Muscle layer of colon (tissue), 2 donors: ENCODE results near the gene GPN2.

ENCODE experiments used
- H3K27ac ChIP-seq: one replicate; pipeline ENCODE4 v1.7.0; 2013; ENCODE audit warnings: low read depth, mild to moderate bottlenecking, low read length, moderate library complexity
- H3K27me3 ChIP-seq, 2 donors: one replicate each; pipeline ENCODE4 v1.7.0; 2013; ENCODE audit warnings: low read length in 2 of 2, mild to moderate bottlenecking in 2 of 2; ENCODE audit not compliant: insufficient read depth in 2 of 2, control insufficient read depth in 1 of 2
- H3K36me3 ChIP-seq: one replicate; pipeline ENCODE4 v1.7.0; 2013; ENCODE audit warnings: mild to moderate bottlenecking, low read length; ENCODE audit not compliant: insufficient read depth
- H3K4me1 ChIP-seq: one replicate; pipeline ENCODE4 v1.7.0; 2013; ENCODE audit warnings: mild to moderate bottlenecking, low read length; ENCODE audit not compliant: insufficient read depth
- H3K4me3 ChIP-seq, 2 donors: one replicate each; pipeline ENCODE4 v1.7.0; 2013; ENCODE audit warnings: low read length in 2 of 2, low read depth in 1 of 2, mild to moderate bottlenecking in 1 of 2, moderate library complexity in 1 of 2
- H3K9ac ChIP-seq: one replicate; pipeline ENCODE4 v1.7.0; 2013; ENCODE audit warnings: low read length
- H3K9me3 ChIP-seq: one replicate; pipeline ENCODE4 v1.7.0; 2013; ENCODE audit warnings: mild to moderate bottlenecking, low read length
- donor health status: abdominal sarcoma.
- donor health status: Adenocarcinoma of cecum.

GPN2 gene

GRCh38 chr1:26889551-26890466, at the start of gene GPN2:
GPN2 (minus strand) TSS chr1:26890283; CDS start chr1:26890096, 187 bp downstream.
- Histone ChIP-seq H3K9me3 (no peaks in the 10 kb centered on the region), H3K27ac (peak within 1 kb of the TSS; percentile 97), H3K36me3 (peaks cover 59% of the 10 kb centered on the region), H3K9ac (peak within 1 kb of the TSS; percentile 83), H3K27me3 (no peaks in the 10 kb centered on the region), H3K4me1 (peaks cover 22% of the 10 kb centered on the region), H3K4me3 (peak within 1 kb of the TSS; percentile 95 to 96)

- H3K9me3 ChIP-seq = no peaks in the 10 kb centered on the region
- no peaks in the 10 kb centered on the region for H3K27me3 ChIP-seq
- H3K27ac ChIP-seq = no peak overlapping the region
- no peak overlapping the region for H3K9ac ChIP-seq
- H3K36me3 ChIP-seq = peaks cover 33% of the 10 kb centered on the region
- no peak overlapping the region for H3K4me3 ChIP-seq
- no peaks in the 10 kb centered on the region for H3K4me1 ChIP-seq
Observed at GRCh38 chr1:26938659-26939025, 48.6 kb upstream of the GPN2 start.

- Histone ChIP-seq H3K36me3 (peaks cover 28% of the 10 kb centered on the region), H3K27ac (no peak overlapping the region), H3K9ac (no peak overlapping the region), H3K27me3 (no peaks in the 10 kb centered on the region), H3K4me1 (no peaks in the 10 kb centered on the region), H3K4me3 (no peak overlapping the region), H3K9me3 (no peaks in the 10 kb centered on the region)
Observed at GRCh38 chr1:26938004-26938658, 48.0 kb upstream of the GPN2 start.

GRCh38 chr1:26936823-26937222, 46.7 kb upstream of the GPN2 start:
- no peak overlapping the region for H3K27ac ChIP-seq
- H3K9ac ChIP-seq = no peak overlapping the region
- no peak overlapping the region for H3K4me3 ChIP-seq
- H3K27me3 ChIP-seq = no peaks in the 10 kb centered on the region
- H3K36me3 ChIP-seq = peaks cover 16% of the 10 kb centered on the region
- H3K9me3 ChIP-seq = no peaks in the 10 kb centered on the region
- H3K4me1 ChIP-seq = no peaks in the 10 kb centered on the region

GRCh38 chr1:26932531-26932930, 42.4 kb upstream of the GPN2 start:
- Histone ChIP-seq H3K27ac (no peak overlapping the region), H3K36me3 (peaks cover 19% of the 10 kb centered on the region), H3K9me3 (no peaks in the 10 kb centered on the region), H3K4me3 (no peak overlapping the region), H3K9ac (no peak overlapping the region), H3K27me3 (no peaks in the 10 kb centered on the region), H3K4me1 (no peaks in the 10 kb centered on the region)

- H3K36me3 ChIP-seq = peaks cover 27% of the 10 kb centered on the region
- no peak overlapping the region for H3K27ac ChIP-seq
- no peaks in the 10 kb centered on the region for H3K27me3 ChIP-seq
- H3K9me3 ChIP-seq = no peaks in the 10 kb centered on the region
- no peak overlapping the region for H3K9ac ChIP-seq
- H3K4me3 ChIP-seq = no peak overlapping the region
- peaks cover 17% of the 10 kb centered on the region for H3K4me1 ChIP-seq
Observed at GRCh38 chr1:26923711-26924110, 33.6 kb upstream of the GPN2 start.

- Histone ChIP-seq H3K9me3 (no peaks in the 10 kb centered on the region), H3K4me3 (peak overlapping the region in 1 of 2 donors; percentile 94), H3K27ac (no peak overlapping the region), H3K27me3 (no peaks in the 10 kb centered on the region), H3K36me3 (peaks cover 26% of the 10 kb centered on the region), H3K4me1 (peaks cover 17% of the 10 kb centered on the region), H3K9ac (no peak overlapping the region)
Observed at GRCh38 chr1:26922901-26923300, 32.8 kb upstream of the GPN2 start.

- Histone ChIP-seq H3K4me1 (peaks cover 17% of the 10 kb centered on the region), H3K4me3 (peak overlapping the region; percentile 82 to 94), H3K27ac (peak overlapping the region; percentile 71)
Observed at GRCh38 chr1:26922431-26922729, 32.3 kb upstream of the GPN2 start.

GRCh38 chr1:26921540-26922430, 31.7 kb upstream of the GPN2 start, which contains the start of gene NUDC:
NUDC (plus strand) TSS chr1:26921743; CDS start chr1:26921849, 106 bp downstream.
- H3K4me1 ChIP-seq = peaks cover 17% of the 10 kb centered on the region
- peak within 1 kb of the TSS; percentile 95 for H3K9ac ChIP-seq
- H3K9me3 ChIP-seq = no peaks in the 10 kb centered on the region
- peaks cover 17% of the 10 kb centered on the region for H3K36me3 ChIP-seq
- no peaks in the 10 kb centered on the region for H3K27me3 ChIP-seq
- H3K4me3 ChIP-seq = peak within 1 kb of the TSS; percentile 82 to 94
- peak within 1 kb of the TSS; percentile 71 for H3K27ac ChIP-seq

More at GRCh38 chr1:26922431-26922729, 32.3 kb upstream of the GPN2 start:
- Histone ChIP-seq H3K9me3 (no peaks in the 10 kb centered on the region), H3K36me3 (peaks cover 21% of the 10 kb centered on the region), H3K27me3 (no peaks in the 10 kb centered on the region), H3K9ac (peak overlapping the region; percentile 95)

- peak overlapping the region; percentile 53 for H3K9ac ChIP-seq
Observed at GRCh38 chr1:26921126-26921539, 31.1 kb upstream of the GPN2 start.

More at GRCh38 chr1:26921126-26921539, 31.1 kb upstream of the GPN2 start:
- H3K4me3 ChIP-seq = peak overlapping the region in 1 of 2 donors; percentile 94
- no peaks in the 10 kb centered on the region for H3K27me3 ChIP-seq
- peaks cover 11% of the 10 kb centered on the region for H3K36me3 ChIP-seq
- peaks cover 17% of the 10 kb centered on the region for H3K4me1 ChIP-seq
- H3K9me3 ChIP-seq = no peaks in the 10 kb centered on the region
- peak overlapping the region; percentile 12 for H3K27ac ChIP-seq
